HG03457 (cell line): ENCODE data around the gene MRNIP.

Source experiments
- ATAC-seq: cut with Tn5 transposase; IDR thresholded peaks from one replicate; pipeline ENCODE4 v1.9.1; 2021; ENCODE audit warnings: moderate number of reproducible peaks; ENCODE audit not compliant: unreplicated experiment

Gene MRNIP

DNA sequence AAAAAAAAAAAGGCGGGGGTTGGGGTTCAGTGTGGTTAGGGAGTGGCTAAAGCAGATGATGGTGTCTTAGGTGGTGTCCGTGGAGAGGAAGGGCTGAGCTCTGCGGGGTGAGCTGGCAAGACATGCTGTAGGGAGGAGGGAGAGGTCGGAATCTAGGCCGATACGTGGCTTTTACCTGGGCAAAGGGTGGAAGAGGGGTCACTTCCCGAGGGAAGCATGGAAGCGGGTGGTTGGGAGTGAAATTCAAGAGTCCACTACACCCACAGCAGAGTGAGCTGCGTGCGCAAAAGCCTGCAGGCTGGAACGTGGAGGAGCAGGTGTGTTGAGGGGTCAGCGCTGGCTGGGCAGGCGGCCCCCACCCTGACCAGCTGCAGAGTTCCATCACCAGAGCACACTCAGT lies 31.3 kb upstream of the MRNIP start:
- ATAC-seq = no peak

DNA sequence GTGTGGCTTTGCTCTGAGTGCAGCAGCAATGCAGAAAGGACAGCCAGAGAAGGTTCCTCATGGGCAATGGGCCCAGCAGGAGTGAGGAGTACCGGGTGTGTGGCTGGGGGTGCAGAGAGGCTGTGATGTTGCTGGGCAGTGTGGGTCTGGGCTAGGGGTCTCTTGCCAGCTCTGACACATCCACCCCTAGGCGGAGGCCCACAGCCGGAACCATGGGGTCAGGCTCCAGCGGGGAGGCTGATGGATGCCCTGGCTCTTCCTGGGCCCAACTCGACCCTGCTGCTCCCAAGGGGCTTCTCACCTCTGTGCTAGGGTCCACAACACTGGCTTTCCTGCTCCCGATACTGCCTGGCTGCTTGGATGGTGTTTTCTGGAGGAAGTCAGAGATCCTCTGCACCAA lies 29.2 kb upstream of the MRNIP start:
- no peak for ATAC-seq

DNA sequence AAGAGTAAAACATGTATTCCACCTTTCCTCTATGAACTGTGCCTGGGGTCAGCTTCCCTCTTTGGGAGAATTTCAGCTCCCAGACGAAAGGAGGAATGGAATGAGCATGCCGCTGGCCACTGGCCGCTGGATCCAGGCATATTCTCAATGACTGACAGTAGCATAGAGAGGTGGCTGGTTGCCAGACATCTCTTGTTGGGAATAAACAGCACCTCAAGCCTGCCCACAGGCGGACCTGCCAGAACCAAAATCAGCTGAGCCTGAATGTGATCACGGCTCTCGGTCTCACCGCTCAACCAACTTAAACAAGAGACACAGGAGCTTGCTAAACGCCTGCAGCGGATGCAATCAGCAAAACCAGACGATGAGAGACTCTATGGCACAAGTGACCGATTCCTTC lies 28.5 kb upstream of the MRNIP start:
- ATAC-seq = no peak

DNA sequence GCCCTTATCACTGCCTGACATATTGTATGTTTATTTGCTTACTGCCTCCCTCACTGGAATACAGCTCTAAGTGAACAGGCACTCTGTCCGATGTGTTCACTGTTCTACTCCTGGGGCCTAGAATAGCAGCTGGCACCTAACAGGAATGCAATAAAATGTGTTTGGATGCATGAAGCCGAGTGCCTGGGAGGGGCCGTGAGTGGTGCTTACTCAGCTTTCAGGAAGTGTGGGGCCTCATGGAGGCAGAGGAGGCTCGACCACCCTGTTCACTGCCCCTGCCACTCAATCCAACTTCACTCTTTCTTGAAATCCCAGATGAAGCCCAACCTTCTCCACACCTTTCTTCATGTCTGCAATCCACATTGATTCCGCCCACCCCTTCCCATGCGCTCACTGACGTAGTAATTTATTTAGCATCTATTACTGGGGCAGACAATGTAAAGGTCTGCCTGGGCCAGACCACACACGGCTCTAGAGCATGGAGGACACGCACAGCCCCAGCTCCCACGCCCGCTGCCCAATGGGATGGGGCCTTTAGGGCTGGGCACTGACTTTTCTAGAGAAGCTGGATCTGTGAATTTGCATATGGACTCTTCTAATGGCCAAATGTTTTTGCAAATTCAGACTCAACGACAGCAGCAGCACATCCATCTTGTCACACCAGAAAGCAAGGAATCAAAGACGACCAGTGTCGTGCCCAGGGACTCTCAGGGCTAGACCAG lies 27.7 kb upstream of the MRNIP start:
- ATAC-seq = no peak

DNA sequence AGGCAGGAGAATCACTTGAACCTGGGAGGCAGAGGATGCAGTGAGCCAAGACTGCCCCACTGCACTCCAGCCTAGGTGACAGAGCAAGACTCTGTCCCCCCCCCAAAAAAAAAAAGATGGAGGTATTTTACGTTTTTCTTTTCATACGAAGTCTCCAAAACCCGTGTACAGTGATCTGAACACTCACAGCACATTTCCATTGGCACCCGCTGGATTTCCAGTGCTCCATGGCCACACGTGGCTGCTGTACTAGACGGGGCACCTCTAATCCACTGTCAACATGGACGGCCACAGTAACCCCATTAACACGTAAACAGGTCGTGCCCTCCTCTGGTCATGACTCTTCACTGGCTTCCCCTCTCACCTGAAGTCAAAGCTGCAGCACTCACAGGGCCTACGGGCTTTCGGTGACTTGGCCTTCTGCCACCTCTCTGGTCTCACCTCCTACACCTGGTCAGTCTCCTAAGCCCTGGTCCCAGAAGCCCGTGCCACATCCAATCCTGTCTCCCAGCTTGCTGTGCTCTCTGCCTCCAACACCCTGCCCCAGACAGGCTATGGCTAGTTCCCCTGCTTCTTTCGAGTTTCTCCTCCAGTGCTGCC lies 27.0 kb upstream of the MRNIP start:
- no peak for ATAC-seq

DNA sequence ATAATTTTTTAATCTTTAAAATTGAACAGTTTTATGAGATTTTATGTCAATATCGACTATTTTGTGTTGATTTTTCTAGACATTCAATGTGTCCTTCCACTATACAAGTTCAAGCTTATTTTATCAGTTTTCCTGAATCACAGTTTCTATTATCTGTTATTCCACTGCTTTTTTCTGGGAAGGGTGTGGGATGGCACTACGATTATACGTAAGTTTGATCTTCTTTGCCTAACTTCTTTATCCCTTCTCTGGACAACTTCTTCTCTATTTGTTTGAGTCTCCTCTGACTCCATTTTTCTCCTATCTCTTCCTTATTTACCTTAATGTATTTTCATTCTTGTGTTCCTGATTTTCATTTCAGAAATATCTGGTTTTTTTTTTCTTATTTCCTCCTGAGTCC lies 24.5 kb upstream of the MRNIP start:
- no peak for ATAC-seq

DNA sequence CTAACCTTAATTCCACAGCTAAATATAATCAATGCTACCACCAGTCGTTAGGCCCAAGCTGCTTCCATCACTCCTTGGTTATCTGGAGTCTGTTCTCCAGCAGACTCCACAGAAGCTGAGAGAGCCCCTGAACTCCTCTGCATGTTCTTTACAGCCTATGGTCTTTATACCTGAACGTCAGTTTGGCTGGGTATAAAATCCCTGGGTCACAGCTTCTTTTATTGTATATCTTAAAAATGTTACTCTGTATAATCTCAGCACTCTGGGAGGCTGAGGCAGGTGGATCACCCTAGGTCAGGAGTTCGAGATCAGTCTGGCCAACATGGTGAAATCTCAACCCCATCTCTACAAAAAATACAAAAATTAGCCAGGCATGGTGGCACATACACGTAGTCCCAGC lies 23.7 kb upstream of the MRNIP start:
- ATAC-seq = no peak

DNA sequence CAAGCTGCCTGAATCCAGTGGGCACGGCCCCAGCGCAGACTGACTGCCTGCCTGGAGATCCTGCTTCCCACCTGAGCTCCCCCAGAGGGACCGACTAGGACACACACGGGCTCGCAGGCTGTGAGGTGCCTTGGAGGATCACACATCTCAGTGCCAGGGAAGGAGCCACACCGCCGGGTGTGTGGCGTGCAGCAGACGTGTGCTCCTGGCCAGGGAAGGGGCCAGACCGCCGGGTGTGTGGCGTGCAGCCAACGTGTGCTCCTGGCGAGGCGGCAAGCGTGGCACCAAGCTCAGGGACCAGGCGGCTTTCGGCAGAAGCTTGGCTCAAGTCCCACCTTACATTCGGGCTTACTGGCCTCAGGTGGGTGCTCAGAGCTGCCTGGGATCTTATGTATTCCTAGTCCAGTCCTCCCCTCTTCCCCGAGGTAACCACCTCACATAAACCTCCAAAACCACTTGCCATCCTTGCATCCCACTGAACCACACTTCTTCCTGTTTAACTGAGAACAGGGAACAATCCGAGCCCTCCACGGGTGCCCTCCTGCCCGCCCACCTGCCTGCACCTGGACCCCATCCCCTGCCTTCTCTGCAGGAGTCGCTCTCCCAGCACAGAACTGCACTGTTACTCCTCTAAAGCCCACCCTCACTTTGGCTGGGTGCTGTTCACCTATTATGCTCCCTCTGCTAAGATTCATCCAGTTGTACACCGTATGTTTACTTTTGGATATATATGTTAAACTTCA lies 22.4 kb upstream of the MRNIP start:
- ATAC-seq = no peak

DNA sequence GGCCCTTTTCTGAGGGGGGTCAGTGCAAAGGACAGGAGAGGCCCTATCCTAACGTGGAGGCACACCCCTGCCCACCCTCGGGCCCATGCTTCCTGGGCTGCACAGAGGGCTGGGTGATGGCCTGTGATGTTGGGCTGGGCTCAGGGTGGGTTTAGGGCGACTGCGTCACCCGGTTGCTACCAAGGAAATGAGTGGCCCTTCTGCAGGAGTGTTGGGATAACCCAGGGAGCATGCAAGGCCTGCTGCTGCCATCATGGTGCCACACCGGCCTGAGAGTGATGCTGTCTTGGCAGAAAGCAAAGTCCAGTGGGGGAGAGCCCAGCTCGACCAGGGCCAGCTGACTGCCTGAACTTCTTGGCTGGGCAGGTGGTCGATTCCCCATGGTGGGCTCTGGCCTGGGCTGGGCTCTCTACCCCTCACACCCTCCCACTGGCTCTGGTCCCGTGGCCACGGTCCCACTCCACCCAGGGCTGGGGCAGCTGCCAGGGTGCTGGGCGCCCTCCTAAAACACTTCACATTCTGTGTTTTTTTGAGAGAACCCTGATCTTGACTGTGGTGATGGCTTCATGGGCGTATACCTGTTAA lies 21.5 kb upstream of the MRNIP start:
- ATAC-seq = no peak

DNA sequence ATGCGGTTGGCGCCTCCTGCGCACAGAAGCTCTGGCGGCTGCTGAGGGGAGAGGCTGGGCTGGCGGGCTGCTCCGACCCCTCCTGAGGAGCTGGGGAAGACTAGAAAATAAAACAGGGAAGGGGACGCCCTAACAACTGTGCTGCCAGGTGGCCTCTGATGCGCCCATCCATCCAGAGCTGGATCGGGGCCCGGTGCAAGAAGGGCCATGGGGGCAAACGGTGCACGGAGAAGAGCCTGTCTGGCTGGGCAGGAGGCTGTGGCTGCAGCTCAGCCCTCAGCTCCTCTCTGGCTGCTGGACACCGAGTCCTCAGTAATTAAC lies 21.0 kb upstream of the MRNIP start:
- ATAC-seq = no peak

DNA sequence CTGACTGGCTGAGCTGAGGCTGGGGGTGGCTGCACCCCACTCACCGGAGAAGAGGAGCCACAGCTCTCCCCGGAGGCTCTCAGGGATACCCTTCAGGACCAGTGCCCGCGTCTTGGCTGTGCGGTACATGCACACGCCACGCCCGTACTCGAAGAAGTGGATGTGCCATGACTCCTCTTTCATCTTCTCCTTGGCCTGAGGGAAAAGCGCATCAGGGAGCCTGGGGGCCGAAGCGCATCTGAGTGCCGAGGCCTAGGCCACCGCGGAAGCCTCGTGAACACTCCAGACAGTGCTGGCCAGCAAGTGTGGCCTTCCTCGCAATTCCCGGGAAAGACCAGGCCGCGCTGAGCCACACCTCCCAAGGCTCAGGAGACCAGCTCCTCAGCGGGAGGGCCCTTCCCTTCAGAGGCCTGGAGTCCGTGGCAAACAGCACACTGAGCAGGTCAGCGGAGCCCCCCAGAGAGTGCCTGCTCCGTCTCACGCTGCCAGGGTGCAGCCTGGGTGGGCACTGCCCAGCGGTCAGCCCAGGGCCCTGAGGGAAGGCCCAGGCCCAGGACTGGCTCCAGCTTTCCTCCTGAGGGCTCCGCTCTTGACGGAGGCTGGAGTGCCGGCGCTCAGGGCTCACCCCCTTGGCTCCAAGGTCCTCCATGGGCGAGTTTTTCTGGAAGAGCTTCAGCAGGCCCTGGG lies 20.5 kb upstream of the MRNIP start:
- ATAC-seq = no peak

DNA sequence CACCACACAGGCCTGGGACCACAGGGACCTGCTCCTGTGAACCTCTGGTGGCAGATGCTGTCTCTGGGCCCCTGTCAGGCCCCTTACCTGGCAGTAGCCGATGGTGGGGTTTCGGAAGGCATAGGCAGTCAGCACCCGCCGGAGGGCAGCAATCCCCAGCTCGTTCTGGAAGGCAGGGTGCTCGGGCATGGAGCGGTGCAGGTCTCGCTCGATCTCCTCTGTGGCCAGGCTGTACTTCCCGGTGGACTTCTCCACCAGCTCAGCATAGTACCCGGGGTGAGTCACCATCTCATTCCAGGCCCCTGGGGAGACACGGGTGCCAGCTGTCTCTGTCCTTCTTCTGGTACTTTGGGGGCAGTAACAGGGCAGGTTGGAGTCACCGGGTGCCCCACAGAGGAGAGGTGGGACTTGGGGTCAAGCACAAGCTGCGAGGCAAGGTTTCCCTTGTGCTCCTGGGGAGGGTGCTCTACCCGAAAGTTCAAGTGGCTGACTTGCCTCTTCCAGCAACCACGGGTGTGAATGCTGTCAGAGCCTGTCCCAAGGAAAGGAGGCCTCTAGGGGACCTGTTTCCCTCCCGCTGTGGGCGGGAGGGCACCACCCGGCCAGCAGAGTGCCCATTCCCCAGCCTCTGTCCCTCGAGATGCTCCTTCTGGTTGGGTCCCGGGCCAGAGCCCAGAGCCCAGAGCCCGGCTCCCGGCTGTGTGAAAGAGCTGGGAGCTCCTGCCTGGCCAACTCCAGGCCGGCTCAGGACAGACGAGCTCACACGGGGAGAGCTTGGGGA lies 19.8 kb upstream of the MRNIP start:
- ATAC-seq = no peak

DNA sequence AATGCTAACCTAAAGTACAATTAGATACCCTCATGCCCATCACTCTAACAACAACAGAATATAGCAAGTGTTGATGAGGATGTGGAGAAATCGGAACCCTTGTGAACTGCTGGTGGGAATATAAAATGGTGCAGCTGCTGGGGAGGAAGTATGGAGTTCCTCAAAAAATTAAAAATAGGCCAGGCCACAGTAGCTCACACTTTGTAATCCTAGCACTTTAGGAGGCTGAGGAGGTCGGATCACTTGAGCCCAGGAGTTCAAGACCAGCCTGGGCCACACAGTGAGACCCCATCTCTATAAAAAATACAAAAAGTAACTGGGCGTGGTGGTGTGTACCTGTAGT lies 18.0 kb upstream of the MRNIP start:
- no peak for ATAC-seq

DNA sequence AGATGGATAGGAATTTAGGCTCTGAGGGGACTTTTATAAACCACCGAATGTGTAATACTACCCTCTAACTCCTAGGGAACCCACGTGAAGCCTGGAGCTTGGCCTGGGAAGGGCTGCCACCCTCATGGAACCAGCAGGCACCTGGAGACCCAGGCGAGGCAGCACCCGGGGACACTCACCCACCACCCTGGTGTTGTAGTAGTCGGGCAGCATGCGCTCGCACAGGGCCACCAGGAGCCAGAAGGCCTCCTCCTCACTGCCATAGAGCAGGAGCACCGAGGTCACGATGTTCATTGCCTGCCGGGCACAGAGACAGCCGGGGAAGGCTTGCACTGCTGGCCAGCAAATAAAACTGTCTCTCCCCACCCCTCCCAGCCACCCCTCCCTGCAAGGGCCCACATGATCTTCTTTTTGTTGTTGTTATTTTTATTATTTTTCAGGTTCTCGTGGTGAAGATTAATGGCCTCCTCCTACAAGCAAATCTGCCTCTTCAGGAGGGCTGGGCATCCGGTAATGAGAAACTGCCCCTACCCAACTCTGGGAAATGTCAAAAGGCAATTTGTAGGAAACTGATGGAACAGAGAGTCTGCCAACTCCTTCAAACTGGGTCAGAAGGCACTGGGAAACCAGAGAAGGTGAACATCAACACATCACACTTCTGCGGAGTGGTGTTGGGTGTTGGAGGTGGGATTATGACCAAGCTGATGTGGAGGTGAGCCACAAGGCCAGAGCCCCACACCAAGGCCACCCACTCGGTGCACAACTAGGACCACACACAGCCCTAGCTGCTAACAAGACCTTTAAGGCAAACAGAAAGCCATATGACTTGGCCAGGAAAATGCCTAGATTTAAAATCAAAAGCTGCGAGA lies 17.4 kb upstream of the MRNIP start:
- ATAC-seq = no peak

DNA sequence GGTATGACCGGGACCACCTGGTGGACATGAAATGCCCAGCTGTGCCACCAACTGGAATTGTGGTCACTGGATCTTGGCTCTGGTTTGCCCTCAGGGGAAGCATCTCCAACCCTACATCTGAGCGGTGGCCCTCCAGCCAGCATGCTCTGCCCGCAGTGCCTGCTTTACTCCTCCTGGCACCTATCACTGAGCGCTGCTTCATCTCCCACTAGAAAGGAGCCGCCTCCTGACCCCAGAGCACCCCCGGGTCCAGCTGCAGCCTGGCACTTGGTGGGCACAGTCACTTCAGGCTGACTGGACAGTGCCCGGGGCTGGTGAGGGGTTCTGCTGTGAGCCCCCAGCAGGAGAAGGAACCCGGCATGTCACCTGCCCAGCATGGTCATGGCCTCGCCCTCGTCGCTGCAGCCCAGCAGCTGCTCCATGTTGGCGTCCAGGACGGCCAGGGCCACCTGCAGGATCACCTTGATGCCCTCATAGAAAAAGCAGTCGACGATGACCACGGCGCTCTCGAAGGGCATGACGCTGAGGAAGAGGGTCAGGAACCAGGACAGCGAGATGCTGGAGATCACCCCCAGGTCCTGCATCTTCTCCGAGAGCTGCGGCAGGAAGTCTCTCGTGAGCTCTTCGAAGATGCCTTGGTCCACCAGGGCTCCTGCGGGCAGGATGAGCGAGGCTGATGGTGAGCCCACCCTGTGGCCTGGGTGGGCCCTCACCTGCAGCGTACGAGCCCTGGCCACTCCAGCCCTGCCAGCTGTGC lies 16.1 kb upstream of the MRNIP start:
- ATAC-seq = no peak

DNA sequence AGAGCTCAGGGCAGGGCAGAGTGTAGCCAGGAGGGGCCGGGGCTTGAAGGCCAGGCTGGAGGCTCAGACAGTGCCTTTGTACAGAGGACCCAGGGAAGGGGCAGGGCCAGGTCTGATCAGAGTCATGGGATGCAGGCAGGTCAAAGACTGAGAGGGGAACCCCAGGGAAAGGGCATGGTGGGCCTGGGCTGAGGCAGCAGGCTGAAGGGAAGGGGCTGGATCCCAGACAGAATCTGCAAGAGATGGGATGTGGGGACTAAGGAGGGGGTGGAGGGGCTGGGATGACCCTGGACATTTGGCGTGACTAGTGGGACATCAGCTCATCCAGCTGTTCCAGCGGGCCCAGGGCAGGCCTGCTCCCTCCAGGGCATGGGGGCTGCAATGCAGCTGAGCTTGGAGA lies 15.5 kb upstream of the MRNIP start:
- no peak for ATAC-seq

DNA sequence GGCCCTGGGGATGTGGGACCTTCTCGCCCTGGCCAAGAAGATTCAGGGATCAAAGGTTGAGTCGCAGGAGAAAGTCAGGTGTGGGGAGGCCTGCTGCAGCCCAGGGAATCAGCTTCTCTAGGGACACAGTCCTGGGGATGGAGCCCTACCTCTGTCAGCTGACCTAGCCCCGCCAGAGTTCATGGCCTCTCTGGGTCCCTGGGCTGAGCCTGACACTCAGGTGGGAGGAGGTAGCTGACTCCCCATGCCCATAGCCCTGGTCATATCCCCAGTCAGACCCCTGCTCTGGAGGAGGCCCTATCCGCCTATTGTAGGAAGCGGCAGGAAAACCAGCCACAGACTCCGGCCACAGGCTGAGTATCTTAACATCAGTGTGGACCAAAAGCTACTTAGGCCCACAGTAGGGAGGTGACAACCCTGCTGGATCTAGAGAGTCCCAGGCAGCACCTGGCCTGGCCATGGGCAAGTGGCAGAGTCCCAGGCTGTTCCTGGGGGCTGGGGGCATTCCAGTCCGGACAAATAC lies 15.0 kb upstream of the MRNIP start:
- no peak for ATAC-seq

DNA sequence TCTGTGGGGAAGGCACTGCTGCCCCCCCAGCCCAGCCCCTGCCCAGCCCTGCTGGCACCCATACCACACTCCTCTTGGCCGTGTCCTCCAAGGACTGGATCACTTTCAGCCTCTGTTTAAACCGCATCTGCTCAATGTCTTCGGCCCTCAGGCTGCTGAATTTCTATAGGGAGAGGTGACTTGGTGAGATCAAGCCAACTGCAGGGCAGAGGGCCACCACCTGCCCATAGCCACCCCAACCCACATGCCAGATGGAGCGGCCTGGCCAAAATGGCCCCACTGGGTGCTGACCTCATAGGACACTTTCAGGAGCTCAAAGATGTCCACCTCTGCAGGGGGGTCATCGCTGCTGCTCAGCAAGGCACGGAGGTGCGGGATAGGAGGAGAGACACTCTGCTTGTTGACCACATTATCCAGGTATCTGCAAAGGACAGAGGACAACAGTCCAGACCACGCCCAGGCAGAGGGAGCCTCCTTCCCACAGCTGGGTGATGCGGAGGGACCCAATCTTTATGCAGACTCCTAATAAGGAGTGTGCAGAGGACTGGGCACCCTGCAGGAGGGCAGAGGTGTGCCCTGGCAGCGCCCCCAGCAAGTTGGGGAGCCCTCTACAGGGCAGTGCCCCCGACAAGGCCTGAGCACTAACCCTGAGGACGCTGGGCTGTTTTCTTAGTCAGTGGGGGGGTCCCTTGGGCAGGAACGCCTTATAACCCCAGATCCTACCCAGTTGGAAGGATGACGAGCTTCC lies 14.4 kb upstream of the MRNIP start:
- ATAC-seq = no peak
